ENCODE data around the gene OR10J4.
"Not testable (repeated sequence)": the region's sequence is repeated elsewhere in the genome, so short reads cannot be mapped to it uniquely, and the experiment has no call there.

The OR10J4 gene

DNA sequence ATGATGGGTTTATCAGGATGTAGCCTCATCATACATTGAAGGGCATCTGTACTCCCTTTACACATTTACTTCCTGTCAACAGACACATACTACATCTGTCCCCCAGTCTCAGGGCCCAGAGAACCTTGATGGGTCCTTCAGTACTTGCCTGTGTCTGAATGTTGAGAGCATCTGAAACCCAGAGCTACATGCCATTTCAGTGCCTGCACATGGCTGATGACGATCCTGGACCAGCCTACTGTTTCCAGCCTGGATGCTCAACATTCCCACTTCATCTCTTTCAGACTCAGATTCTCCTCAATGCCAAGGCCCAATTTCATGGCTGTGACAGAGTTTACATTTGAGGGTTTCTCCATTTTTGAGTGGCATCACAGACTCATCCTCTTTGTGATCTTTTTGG, at the start of gene OR10J4:
TSS of gene OR10J4 (plus strand) at position 301 of the 400 bp plus-strand sequence.
- no peak for DNase-seq

DNA sequence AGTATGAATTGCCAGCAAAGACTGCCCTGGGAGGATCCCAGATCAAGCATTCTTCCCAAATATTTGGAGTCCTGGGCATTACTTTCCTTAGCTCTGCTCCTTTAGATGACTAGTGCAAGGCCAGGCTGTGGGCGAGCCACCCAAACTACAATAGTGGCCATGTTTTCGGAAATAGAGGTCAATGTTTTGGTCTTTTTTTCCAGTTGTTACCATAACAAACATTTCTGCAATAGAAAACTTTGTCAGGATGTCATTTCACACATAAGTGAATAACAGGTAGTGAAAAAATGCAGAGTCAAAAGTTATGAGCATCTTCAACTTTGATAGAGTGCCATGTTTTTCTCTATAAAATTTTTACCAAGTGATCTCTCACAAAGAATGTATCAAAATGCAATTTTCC, 25.2 kb upstream of the OR10J4 start:
- DNase-seq: no peak

DNA sequence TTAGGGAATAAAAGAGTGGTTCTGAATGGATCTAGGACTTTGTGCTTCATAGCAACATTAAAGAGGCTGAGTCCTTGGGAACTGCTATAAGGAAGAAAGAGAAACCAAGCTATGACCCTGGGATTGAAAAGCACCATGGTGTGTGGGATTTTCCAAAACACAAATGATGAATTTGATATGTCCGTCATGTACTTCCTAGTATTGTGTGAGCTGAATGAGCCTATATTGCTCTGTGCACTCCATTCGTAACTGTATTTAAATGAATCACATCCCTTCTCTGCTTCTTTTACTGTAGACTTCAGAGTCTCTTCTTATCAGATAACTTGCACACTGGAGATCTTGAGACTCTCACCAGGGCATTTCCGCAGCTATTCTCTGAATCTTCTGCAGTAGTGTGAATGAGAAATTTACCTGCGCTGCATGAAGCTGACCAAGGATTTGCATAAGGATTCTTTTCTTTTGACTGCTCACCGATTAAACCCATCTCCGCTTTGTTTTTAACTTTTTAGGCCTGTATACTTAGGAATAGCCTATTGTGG, 23.1 kb upstream of the OR10J4 start:
- DNase-seq: no peak

DNA sequence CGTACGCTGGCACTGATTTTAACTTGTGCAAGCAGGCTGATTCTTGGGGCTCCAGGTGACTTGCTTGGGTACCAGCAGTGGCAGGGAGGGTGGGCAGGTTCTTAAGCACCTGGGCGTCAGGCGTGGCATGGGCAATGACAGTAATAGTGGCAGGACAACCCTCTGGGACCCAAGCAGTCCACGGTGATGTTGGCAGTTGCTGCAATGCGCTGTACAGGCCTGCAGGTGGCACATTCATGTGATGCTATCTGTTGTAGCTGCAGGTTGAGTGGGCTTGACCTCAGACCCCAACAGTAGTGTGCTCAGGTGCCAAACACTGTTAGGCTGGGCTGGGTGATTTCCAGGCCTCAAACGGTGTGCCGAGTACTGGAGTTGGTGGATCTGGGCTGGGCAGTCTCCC, 10.2 kb upstream of the OR10J4 start:
- DNase-seq: no peak

DNA sequence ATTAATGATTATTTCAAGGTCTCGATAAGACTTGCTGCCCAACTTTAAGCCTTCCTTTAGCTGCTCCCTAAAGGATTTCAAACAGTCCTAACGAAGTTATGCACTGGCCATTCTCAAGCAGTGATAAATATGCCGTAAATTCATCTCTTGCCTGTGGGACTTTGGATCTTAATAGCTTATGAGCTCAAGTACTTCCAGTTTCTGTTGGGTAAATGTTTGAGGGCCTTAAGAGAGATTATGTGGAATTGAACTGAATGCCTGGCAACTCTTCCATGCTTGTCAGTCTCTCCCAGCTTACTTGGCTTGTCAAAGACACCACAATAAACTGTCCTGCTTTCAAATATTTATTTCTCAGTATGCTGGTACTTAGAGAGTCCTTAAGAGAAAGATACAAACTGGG, 3.5 kb upstream of the OR10J4 start:
- DNase-seq: no peak

DNA sequence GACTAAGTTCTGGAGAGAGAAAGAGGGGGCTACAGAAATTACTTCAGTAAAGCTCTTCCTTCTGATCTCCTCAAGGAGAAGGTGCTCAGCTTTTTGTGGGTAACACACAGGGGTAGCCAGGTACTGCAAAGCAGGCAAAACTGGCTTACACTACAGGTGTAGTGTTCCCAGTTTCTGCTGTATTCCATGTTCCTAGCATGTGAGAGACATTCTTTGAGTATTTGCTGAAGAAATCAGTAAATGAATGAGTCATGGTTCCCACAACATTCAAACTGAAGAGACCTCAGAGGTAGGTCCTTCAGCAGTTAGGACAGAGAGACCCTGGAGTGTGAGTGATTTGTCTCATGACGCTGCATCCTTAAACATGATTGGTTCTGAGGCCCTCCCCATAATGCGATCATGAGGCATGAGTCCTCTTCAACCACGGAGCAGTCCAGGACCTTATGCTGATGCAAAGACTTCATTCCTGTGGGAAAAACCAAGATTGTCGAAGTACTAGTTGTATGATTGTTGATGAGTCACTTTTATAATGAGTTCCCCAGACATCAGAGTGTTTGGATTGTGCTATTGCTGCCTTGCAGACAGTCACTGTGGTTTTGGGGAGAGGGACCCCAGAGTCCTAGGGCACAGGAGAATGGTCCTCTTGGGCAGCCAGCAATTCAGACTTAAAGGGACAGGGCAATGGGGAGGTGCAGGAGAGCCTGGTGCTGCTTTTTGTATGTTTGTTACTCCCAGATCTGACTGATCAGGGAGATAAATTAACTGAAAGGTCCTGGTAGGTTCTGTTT, 2.7 kb upstream of the OR10J4 start:
- DNase-seq: no peak

DNA sequence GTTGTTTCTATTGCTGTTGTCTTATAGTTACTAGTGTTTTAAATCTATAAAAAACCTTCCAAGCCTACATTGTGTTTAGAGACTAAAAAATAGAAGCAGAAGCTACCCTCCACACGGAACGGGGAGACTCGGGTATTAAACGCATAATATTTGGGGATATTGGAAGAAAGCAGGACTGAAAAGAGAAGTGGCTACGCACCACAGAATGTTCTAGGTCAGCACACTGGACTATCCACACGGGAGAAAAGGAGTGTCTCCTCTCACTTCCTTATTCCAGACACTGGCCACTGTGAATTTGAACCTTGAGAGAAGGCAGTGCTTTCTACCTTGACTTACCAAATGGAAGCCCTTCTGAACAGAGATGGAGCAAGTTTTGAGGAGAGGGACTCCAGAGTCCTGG, 1.0 kb upstream of the OR10J4 start:
- no peak for DNase-seq

DNA sequence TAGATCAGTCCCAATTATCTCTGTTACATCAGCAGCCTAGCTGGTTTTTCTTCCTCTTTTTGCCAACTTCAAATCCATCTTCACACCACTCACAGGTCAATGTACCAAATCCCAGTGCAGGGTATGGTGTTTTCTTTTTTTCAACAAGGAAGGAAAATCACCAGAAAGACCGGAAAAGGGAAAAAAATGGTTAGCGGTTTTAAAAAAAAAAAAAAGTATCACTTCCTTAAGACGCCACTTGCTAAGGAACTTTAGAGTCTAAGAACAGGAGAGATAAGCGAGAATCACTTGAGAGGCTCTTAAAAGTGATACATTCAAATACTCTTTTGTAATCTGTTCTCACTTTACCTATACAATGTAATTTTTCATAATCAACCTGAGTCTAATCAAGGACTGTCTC, 4.5 kb downstream of the OR10J4 start:
- DNase-seq: no peak

DNA sequence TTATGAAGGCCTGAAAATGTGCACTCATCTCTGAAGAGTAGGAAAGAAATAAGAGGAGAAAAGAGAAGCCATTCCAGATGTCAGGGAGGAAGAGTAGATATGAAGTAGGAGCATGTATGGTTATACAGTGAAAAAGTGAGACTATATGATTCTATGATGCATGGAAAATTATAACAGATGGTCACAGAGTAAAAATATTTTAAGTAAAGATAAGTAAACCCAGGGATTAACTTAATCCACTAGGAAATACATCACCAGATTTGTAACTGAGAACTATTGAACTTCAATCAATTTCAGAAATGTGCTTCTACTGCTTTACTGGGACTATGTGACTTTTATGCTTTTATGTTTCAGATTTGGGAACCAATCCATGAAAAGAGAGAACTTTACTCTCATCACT, 7.4 kb downstream of the OR10J4 start, which contains the start of gene OR10J1:
TSS of gene OR10J1 (plus strand) at position 301 of the 400 bp plus-strand sequence. CDS start at position 371, 70 bp downstream.
- DNase-seq: no peak

DNA sequence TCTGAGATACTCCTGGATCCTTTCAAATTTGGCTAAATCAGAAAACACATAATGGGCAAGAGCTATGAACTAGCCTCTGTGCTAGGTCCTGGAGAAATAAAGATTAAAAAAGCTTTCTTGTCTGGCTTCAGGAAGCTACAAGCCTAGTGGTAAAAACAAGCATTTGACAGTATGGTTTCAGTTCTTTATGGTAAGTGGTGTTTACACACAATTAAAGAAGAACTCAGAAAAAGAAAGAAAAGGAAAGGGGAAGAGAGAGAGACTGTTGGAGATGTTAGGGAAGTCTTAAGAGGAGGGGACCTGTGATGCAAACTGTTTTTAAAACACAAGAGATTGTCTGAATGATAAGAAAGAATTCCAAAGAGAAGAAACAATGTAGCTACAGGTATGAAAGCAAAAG, 9.4 kb downstream of the OR10J4 start:
- no peak for DNase-seq

DNA sequence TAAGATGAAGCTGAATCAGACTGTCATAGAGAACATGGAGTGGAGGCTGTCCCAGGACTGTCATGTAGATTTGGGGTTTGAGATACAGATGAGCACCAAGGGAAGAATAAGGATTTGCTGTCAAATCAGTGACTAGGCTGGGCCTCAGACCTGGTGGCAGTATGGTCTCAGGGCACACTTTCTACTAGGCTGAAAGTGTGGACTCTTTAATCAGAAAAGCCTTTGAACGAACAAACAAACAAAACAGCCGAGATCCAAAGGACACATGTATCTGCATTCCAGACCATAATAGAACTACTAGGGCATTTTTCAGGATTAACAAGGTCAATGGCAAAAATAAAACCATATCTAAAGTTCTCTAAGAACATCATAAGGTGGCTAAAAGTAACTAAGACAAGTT, 10.4 kb downstream of the OR10J4 start:
- no peak for DNase-seq

DNA sequence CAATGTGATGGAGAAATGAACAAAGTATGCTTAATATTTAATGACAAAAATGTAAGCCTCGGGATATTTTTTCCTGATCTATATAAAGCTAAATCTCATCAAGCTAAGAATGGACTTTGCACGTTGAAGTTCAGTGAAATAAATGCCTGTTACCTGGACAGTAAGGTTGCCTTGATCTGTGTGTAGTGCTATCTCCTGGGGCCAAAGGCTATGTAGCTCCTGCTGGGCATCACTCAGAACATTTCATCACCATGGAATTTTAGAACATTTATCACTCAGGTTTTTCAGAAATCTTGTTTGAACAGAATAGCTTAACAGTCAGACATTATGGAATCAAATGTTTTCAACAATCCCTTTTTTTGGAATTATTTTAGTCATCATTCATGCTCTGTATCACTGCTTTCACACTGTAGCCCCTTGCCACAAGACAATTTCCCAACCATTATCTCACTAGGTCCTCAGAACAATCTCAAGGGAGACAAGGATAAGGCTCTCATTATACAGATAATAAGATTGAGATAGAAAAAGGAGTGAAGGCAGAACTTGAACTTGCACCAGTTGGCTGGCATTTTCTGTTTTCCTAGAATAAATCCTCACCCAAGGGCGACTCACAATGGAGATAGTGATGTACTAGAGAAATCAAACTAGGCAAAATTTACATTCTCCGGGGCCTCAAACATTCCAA, 11.2 kb downstream of the OR10J4 start:
- DNase-seq: no peak

DNA sequence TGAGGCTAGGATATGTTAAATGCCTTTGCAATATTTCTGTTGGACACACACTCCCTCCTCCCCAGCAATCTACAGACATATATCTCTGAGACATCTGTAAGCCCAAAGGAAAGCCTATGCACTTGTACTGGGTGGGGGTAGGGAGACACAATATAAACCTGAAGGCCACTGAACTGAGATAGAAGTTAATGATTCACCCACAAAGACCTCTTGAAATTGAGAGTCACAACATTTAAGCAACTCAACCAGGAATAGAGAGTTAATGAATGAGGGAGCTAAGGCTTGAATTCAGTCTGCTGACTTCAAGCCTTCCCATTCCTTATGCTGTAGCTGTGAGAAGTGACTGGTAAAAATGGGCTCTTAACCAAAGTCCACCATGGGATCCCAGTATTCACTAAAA, 12.5 kb downstream of the OR10J4 start:
- DNase-seq: no peak

DNA sequence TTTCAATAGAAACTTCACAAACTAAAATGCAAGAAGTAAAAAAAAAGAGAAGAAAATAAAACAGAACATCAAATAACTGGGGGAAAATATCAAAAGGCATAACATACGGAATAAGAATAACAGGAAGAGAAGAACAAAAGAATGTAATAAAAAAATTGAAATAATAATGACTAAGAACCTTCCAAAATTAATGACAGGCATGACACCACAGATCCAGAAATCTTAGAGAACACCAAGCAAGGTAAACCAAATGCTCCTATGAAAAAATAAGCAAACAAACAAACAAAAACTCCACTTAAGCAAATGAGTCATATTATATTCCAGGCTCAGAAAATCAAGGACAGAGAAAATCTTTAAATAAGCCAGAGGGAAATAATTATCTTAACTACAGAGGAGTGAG, 16.2 kb downstream of the OR10J4 start:
- DNase-seq: no peak

DNA sequence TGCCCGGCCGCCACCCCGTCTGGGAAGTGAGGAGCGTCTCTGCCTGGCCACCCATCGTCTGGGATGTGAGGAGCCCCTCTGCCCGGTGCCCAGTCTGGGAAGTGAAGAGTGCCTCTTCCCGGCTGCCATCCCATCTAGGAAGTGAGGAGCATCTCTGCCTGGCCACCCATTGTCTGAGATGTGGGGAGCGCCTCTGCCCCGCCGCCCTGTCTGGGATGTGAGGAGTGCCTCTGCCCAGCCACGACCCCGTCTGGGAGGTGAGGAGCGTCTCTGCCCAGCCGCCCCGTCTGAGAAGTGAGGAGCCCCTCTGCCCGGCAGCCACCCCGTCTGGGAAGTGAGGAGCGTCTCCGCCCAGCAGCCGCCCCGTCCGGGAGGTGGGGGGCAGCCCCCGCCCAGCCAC, 17.6 kb downstream of the OR10J4 start:
- not testable (repeated sequence) for DNase-seq

DNA sequence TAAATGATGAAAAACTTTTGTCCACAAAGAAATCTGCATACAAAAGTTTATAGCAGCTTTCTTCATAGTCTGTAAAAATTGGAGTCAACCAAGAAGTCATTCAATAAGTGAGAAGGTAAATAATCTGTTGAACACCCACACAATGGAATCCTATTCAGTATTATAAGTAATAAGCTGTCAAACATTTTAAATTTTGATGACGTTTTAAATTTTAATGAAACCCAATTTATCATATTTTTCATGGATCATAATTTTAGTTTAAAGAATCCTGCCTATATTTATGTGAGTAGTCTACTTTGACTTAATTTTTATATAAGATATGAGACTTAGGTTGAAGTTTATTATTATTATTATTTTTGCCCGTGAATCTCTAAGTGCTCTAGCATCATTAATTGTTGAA, 27.5 kb downstream of the OR10J4 start:
- no peak for DNase-seq

DNA sequence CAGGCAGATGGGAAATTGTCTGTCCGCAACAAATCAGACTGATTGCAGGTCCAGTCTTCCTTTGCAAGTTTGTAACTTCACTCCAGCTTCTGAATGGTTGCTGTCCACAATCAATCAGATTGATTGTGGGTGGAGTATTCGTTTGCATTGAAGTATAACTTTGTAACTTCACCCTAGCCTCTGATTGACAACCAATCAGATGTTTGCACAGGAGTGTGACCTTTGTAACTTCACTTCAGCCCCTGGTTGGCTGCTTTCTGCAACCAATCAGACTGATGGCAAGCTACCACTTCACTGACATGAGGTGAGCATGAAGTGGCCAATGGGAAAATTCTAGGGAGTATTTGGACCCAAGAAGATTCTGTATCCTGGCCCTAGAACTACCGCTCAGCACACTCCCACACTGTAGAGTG, 33.2 kb downstream of the OR10J4 start:
- no peak for DNase-seq

DNA sequence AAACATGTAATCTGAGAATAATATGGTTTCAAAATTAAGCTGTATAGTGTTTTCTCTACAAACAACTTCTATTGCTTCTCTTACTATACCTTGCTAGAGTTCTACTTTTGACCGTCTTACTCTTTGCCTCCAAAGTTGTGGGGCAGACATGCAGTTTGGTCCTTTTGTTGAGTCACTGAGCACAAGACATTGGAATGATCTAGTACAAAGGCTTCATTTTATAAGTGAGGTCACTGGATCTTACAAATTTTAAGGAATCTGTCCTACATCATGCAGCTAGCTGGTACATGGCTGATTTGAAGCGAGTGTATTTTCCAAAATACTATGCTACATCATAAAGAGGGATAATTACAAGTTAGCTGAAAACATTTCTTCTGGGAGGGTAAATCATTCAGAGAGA, 36.3 kb downstream of the OR10J4 start:
- DNase-seq: no peak

DNA sequence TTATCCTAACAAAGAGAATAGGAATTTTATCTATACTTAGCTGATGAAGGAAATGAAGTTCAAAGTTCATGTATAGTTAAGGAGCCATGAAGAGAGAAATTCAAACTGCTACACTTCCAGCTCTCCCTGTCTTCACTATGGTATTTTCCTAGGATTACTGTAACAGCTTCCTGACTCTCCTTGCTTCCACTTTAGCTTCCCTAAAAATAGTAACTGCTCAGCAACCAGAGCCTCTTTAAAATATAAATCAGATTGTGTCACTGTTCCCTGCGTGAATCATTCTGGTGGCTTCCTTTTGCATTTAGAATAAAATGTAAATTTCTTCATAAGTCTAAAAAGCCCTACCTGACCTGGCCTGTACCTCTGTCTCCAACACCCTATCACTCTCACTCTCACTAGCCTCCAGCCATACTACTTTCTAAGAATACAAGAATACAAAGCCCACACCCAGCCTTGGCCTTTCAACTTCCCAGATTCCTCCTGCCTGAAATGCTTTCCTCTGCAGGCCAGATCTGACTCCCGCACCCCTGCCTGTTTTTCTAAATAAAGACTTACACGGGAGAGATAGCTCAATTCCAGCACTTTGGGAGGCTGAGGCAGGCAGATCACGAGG, 38.0 kb downstream of the OR10J4 start:
- DNase-seq: no peak

DNA sequence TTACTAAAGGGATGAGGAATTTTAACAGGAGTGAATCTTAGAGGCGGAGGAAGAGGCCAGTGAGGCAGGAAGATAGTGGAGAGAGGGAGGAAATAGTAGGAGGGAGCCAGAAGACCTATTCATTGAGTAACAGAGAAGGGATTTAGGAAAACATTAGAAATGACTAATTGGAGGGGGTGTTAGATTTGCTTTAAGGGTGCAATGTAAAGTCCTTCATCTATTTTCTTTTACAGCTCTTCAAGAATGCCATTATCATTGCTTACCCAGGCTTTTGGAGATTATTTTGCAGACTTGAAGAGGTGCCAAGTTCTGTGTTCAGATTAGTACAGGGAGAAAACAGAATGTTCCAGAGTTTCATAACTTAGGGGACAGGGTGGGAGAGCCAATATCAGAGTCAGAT, 41.3 kb downstream of the OR10J4 start:
- DNase-seq: no peak

DNA sequence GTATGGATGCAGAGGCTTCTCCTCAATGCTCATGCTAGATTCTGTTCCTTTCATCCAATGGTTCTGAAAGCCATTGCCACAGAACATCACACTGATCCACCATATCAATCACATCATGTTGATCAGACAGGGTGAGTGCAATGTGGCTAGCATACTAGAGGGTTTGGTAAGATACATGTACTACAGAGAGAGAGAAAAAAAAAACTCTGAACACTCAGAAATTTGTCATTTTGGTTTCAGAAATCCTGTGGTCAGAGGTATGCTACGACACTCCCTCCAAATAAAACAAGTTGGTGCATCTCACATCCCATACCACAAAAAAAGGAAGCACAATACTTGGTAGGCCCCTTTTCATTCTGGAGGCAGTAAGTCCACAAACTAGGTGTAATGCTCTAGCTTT, 42.9 kb downstream of the OR10J4 start:
- no peak for DNase-seq
